Spleen (tissue), 11 donors: ENCODE data around the gene TCEA2. TPM values are rescaled to one million over a fixed set of nuclear protein-coding genes. Genes with fewer than 3 reads are reported as not detected.
A peak's percentile ranks its signal among the peaks of the same experiment; 100 is the strongest.

Experiments
- DNase-seq: peaks from one replicate; pipeline ENCODE4 v3.0.0-alpha.2; 2020
- H3K27ac ChIP-seq, 8 donors: fragments of 200-600 bp; sonication (generic) in 7 of 8; 1 replicate in 4 of 8; 2 replicates in 4 of 8; pipeline versions ENCODE4 v1.5.0 to v1.8.0; 2016 to 2021; ENCODE audit warnings: inconsistent platforms in 4 of 8, mild to moderate bottlenecking in 4 of 8, moderate library complexity in 1 of 8
- H3K27me3 ChIP-seq, 7 donors: fragments of 200-600 bp; sonication (generic) in 6 of 7; replicated peaks in 1 of 7; 1 replicate in 4 of 7; 2 replicates in 3 of 7; pipeline versions ENCODE4 v1.5.0 to v1.8.0; 2016 to 2021; ENCODE audit warnings: inconsistent platforms in 3 of 7, mild to moderate bottlenecking in 1 of 7
- H3K36me3 ChIP-seq, 6 donors: fragments of 200-600 bp; sonication (generic) in 5 of 6; 1 replicate in 4 of 6; 2 replicates in 2 of 6; pipeline versions ENCODE4 v1.5.0 to v1.8.0; 2016 to 2021; ENCODE audit warnings: inconsistent platforms in 2 of 6
- H3K4me1 ChIP-seq, 6 donors: fragments of 200-600 bp; sonication (generic) in 5 of 6; 1 replicate in 3 of 6; 2 replicates in 3 of 6; pipeline versions ENCODE4 v1.5.0 to v1.8.0; 2016 to 2021; ENCODE audit warnings: inconsistent platforms in 3 of 6
- H3K4me3 ChIP-seq, 8 donors: fragments of 200-600 bp; sonication (generic) in 7 of 8; 1 replicate in 4 of 8; 2 replicates in 4 of 8; pipeline versions ENCODE4 v1.5.0 to v1.8.0; 2016 to 2021; ENCODE audit warnings: inconsistent platforms in 4 of 8, mild to moderate bottlenecking in 4 of 8, moderate library complexity in 2 of 8
- H3K9me3 ChIP-seq, 8 donors: fragments of 200-600 bp; sonication (generic) in 7 of 8; 1 replicate in 4 of 8; 2 replicates in 4 of 8; pipeline versions ENCODE4 v1.5.0 to v1.8.0; 2016 to 2021; ENCODE audit warnings: inconsistent platforms in 4 of 8
- CTCF ChIP-seq, 11 experiments: fragments of 200-600 bp in 7 of 11; fragments of 450-650 bp in 4 of 11; sonication (generic) in 4 of 11; IDR thresholded peaks in 8 of 11; conservative IDR thresholded peaks in 3 of 11; 1 replicate in 7 of 11; 2 replicates in 4 of 11; pipeline versions ENCODE4 v1.4.0 to v1.8.0; 2016 to 2021; ENCODE audit warnings: antibody characterized with exemption in 11 of 11, inconsistent platforms in 4 of 11, mild to moderate bottlenecking in 1 of 11
- POLR2A ChIP-seq, 3 donors: fragments of 450-650 bp; IDR thresholded peaks; one replicate each; pipeline ENCODE4 v1.5.1; 2017; ENCODE audit warnings: antibody characterized with exemption in 3 of 3, mild to moderate bottlenecking in 1 of 3
- POLR2AphosphoS5 ChIP-seq, 3 donors: sonication (generic); formaldehyde crosslinking; IDR thresholded peaks; one replicate each; pipeline ENCODE4 v1.5.1; 2017; ENCODE audit warnings: antibody characterized with exemption in 3 of 3
- WGBS, 5 donors: extraction: QIAGEN DNeasy Blood & Tissue Kit in 3 of 5; methylation state at CpG; one replicate each; pipeline versions ENCODE4 v1.1.5 to v1.1.7; 2013 to 2018; 5-methylcytosine and 5-hydroxymethylcytosine counted together
- intact Hi-C: fragments of 100-400 bp; cut with DNase I; formaldehyde crosslinking; loops from one replicate; pipeline ENCODE4 v1.15.0; 2023; ENCODE audit warnings: low total_unique reads
- polyA plus RNA-seq, 3 donors: library from polyadenylated mRNA; stranded (reverse); fragments of 200-250 nt; gene quantifications; one replicate each; pipeline ENCODE4 v1.2.1, GENCODE V29; 2013
- total RNA-seq, 7 donors: library from RNA; depleted of rRNA in 3 of 7; stranded (reverse); fragments of >200 nt in 3 of 7; fragmentation: NEBNext Ultra II Directional in 4 of 7; extraction: Animal tissue kit (Norgen Biotek cat#: 25700) in 4 of 7; gene quantifications; one replicate each; pipeline versions ENCODE4 v1.1.0 to v1.2.1, GENCODE V29; 2016 to 2021
- donor health status: healthy with polysubstance abuse.
- donor health status: DM: no; HTN: no; CAD: no; lungs with moderate emphysema.
- donor health status: DM: no; HTN: no; CAD: no.
- donor health status: Bipolar disorder and iron deficiency.
- donor health status: healthy.
- donor health status: DM: no; HTN: no; CAD: no.
- donor health status: DM: yes; HTN: yes; CAD: no.

Gene TCEA2
- total and polyA plus RNA-seq, 10 donors: 18.6 to 60.8 (median 43.2) TPM

GRCh38 chr20:64036346-64037198 is 26.4 kb upstream of the TCEA2 start:
- peaks cover 0 to 42% (median 32%) of the 10 kb centered on the region in 6 donors for H3K36me3 ChIP-seq
- peaks cover 0 to 53% (median 3%) of the 10 kb centered on the region in 7 donors for H3K27me3 ChIP-seq
- no peaks in the 10 kb centered on the region for H3K9me3 ChIP-seq
- peaks cover 23 to 84% (median 61%) of the 10 kb centered on the region in 6 donors for H3K4me1 ChIP-seq
- DNase-seq: peak; percentile 73
- no peak overlapping the region for H3K4me3 ChIP-seq
- peak overlapping the region in 3 of 8 donors; percentile 43 to 71 (median 50) for H3K27ac ChIP-seq
- 59 to 70% (median 65%) methylated on average over 13 to 17 of the region's 17 CpGs for WGBS, 5 donors
- TF ChIP-seq CTCF (IDR thresholded peaks at IDR 0.05 in 8 of 11, conservative IDR thresholded peaks at IDR 0.05 in 3 of 11) (no peak), POLR2A (IDR thresholded peaks at IDR 0.05) (no peak), POLR2AphosphoS5 (IDR thresholded peaks at IDR 0.05) (no peak)
- intact Hi-C loops: loop anchor here (10.0 kb wide), 1 partner anchor 52 kb away; the partner anchor contains the start of gene PRPF6

GRCh38 chr20:64037199-64037497 is 25.9 kb upstream of the TCEA2 start:
- peak overlapping the region in 1 of 8 donors; percentile 50 for H3K27ac ChIP-seq
- H3K4me1 ChIP-seq: peaks cover 29 to 90% (median 67%) of the 10 kb centered on the region in 6 donors
- peaks cover 0 to 36% (median 27%) of the 10 kb centered on the region in 6 donors for H3K36me3 ChIP-seq
- DNase-seq: no peak
- WGBS, 5 donors: 63 to 83% (median 76%) methylated on average over 3 of the region's 3 CpGs
- H3K4me3 ChIP-seq: no peak overlapping the region
- TF ChIP-seq POLR2A (IDR thresholded peaks at IDR 0.05) (no peak), POLR2AphosphoS5 (IDR thresholded peaks at IDR 0.05) (no peak), CTCF (IDR thresholded peaks at IDR 0.05 in 8 of 11, conservative IDR thresholded peaks at IDR 0.05 in 3 of 11) (no peak)
- no peaks in the 10 kb centered on the region for H3K9me3 ChIP-seq
- intact Hi-C loops: loop anchor here (10.0 kb wide), 1 partner anchor 52 kb away; the partner anchor contains the start of gene PRPF6
- peaks cover 0 to 59% (median 6%) of the 10 kb centered on the region in 7 donors for H3K27me3 ChIP-seq

- peaks cover 0 to 63% (median 10%) of the 10 kb centered on the region in 7 donors for H3K27me3 ChIP-seq
- TF ChIP-seq POLR2AphosphoS5 (IDR thresholded peaks at IDR 0.05): no peak
- H3K4me3 ChIP-seq: peak overlapping the region in 6 of 8 donors; percentile 57 to 94 (median 72)
- no peaks in the 10 kb centered on the region for H3K9me3 ChIP-seq
- intact Hi-C loops: loop anchor here (10.0 kb wide), 1 partner anchor 53 kb away; the partner anchor contains the start of gene PRPF6
- peaks cover 0 to 31% (median 22%) of the 10 kb centered on the region in 6 donors for H3K36me3 ChIP-seq
- H3K4me1 ChIP-seq: peaks cover 29 to 94% (median 71%) of the 10 kb centered on the region in 6 donors
- DNase-seq: no peak
- 11 to 15% (median 12%) methylated on average over 30 to 36 of the region's 36 CpGs for WGBS, 5 donors
- H3K27ac ChIP-seq: peak overlapping the region in 5 of 8 donors; percentile 74 to 90 (median 88)
Observed at GRCh38 chr20:64037498-64038213, 25.3 kb upstream of the TCEA2 start.

GRCh38 chr20:64038224-64038564 is 24.8 kb upstream of the TCEA2 start:
- no peak for DNase-seq
- Histone ChIP-seq H3K4me3 (peak overlapping the region; percentile 52 to 94 (median 66)), H3K27ac (peak overlapping the region in 7 of 8 donors; percentile 59 to 90 (median 86)), H3K4me1 (peaks cover 29 to 94% (median 72%) of the 10 kb centered on the region in 6 donors), H3K9me3 (no peaks in the 10 kb centered on the region), H3K27me3 (peaks cover 0 to 63% (median 10%) of the 10 kb centered on the region in 7 donors), H3K36me3 (peaks cover 0 to 26% (median 16%) of the 10 kb centered on the region in 6 donors)
- intact Hi-C loops: loop anchor here (10.0 kb wide), 1 partner anchor 53 kb away; the partner anchor contains the start of gene PRPF6
- WGBS, 5 donors: 1 to 4% (median 2%) methylated on average over 10 to 30 of the region's 30 CpGs
- TF ChIP-seq CTCF (IDR thresholded peaks at IDR 0.05 in 8 of 11, conservative IDR thresholded peaks at IDR 0.05 in 3 of 11) (no peak), POLR2AphosphoS5 (IDR thresholded peaks at IDR 0.05) (no peak), POLR2A (IDR thresholded peaks at IDR 0.05) (no peak)
